ENCODE measurements around the gene RPL27.

The RPL27 gene

GRCh38 chr17:43030137-43030767 lies 32.0 kb downstream of the RPL27 start:
- Histone ChIP-seq H3K4me1 (ENCODE audit: control insufficient read depth in 2 of 2, insufficient read depth in 2 of 2, low read length in 2 of 2) (no peaks in the 10 kb centered on the region), H3K4me3 (ENCODE audit: low read length in 2 of 2) (no peak overlapping the region), H3K9me3 (ENCODE audit: control insufficient read depth in 2 of 2, low read length in 2 of 2) (no peaks in the 10 kb centered on the region), H3K36me3 (ENCODE audit: control insufficient read depth in 2 of 2, insufficient read depth in 2 of 2, low read length in 2 of 2) (no peaks in the 10 kb centered on the region), H3K27ac (ENCODE audit: low read depth in 2 of 2, low read length in 2 of 2) (no peak overlapping the region), H3K27me3 (ENCODE audit: control insufficient read depth in 2 of 2, insufficient read depth in 2 of 2, low read length in 2 of 2) (peaks cover 0 to 2% of the 10 kb centered on the region in 2 donors), H3K9ac (ENCODE audit: low read depth in 1 of 2, low read length in 2 of 2) (no peak overlapping the region)

GRCh38 chr17:43031666-43032065 lies 33.4 kb downstream of the RPL27 start:
- Histone ChIP-seq H3K9me3 (ENCODE audit: control insufficient read depth in 2 of 2, low read length in 2 of 2) (no peaks in the 10 kb centered on the region), H3K9ac (ENCODE audit: low read depth in 1 of 2, low read length in 2 of 2) (no peak overlapping the region), H3K27me3 (ENCODE audit: control insufficient read depth in 2 of 2, insufficient read depth in 2 of 2, low read length in 2 of 2) (no peaks in the 10 kb centered on the region), H3K27ac (ENCODE audit: low read depth in 2 of 2, low read length in 2 of 2) (no peak overlapping the region), H3K36me3 (ENCODE audit: control insufficient read depth in 2 of 2, insufficient read depth in 2 of 2, low read length in 2 of 2) (no peaks in the 10 kb centered on the region), H3K4me1 (ENCODE audit: control insufficient read depth in 2 of 2, insufficient read depth in 2 of 2, low read length in 2 of 2) (no peaks in the 10 kb centered on the region), H3K4me3 (ENCODE audit: low read length in 2 of 2) (no peak overlapping the region)

- no peak overlapping the region for H3K9ac ChIP-seq (ENCODE audit: low read depth in 1 of 2, low read length in 2 of 2)
- H3K9me3 ChIP-seq (ENCODE audit: control insufficient read depth in 2 of 2, low read length in 2 of 2), result no peaks in the 10 kb centered on the region
- H3K27ac ChIP-seq (ENCODE audit: low read depth in 2 of 2, low read length in 2 of 2), result no peak overlapping the region
- H3K4me3 ChIP-seq (ENCODE audit: low read length in 2 of 2), result no peak overlapping the region
- no peaks in the 10 kb centered on the region for H3K36me3 ChIP-seq (ENCODE audit: control insufficient read depth in 2 of 2, insufficient read depth in 2 of 2, low read length in 2 of 2)
- H3K27me3 ChIP-seq (ENCODE audit: control insufficient read depth in 2 of 2, insufficient read depth in 2 of 2, low read length in 2 of 2), result no peaks in the 10 kb centered on the region
- no peaks in the 10 kb centered on the region for H3K4me1 ChIP-seq (ENCODE audit: control insufficient read depth in 2 of 2, insufficient read depth in 2 of 2, low read length in 2 of 2)
These were observed 36.0 kb downstream of the RPL27 start for GRCh38 chr17:43033948-43034881.

GRCh38 chr17:43034894-43035293 lies 36.7 kb downstream of the RPL27 start:
- no peak overlapping the region for H3K27ac ChIP-seq (ENCODE audit: low read depth in 2 of 2, low read length in 2 of 2)
- H3K9me3 ChIP-seq (ENCODE audit: control insufficient read depth in 2 of 2, low read length in 2 of 2), result no peaks in the 10 kb centered on the region
- no peak overlapping the region for H3K9ac ChIP-seq (ENCODE audit: low read depth in 1 of 2, low read length in 2 of 2)
- H3K4me3 ChIP-seq (ENCODE audit: low read length in 2 of 2), result no peak overlapping the region
- H3K27me3 ChIP-seq (ENCODE audit: control insufficient read depth in 2 of 2, insufficient read depth in 2 of 2, low read length in 2 of 2), result no peaks in the 10 kb centered on the region
- H3K4me1 ChIP-seq (ENCODE audit: control insufficient read depth in 2 of 2, insufficient read depth in 2 of 2, low read length in 2 of 2), result no peaks in the 10 kb centered on the region
- H3K36me3 ChIP-seq (ENCODE audit: control insufficient read depth in 2 of 2, insufficient read depth in 2 of 2, low read length in 2 of 2), result no peaks in the 10 kb centered on the region

- no peak overlapping the region for H3K4me3 ChIP-seq (ENCODE audit: low read length in 2 of 2)
- no peaks in the 10 kb centered on the region for H3K36me3 ChIP-seq (ENCODE audit: control insufficient read depth in 2 of 2, insufficient read depth in 2 of 2, low read length in 2 of 2)
- H3K9ac ChIP-seq (ENCODE audit: low read depth in 1 of 2, low read length in 2 of 2), result no peak overlapping the region
- no peaks in the 10 kb centered on the region for H3K9me3 ChIP-seq (ENCODE audit: control insufficient read depth in 2 of 2, low read length in 2 of 2)
- H3K27me3 ChIP-seq (ENCODE audit: control insufficient read depth in 2 of 2, insufficient read depth in 2 of 2, low read length in 2 of 2), result no peaks in the 10 kb centered on the region
- H3K27ac ChIP-seq (ENCODE audit: low read depth in 2 of 2, low read length in 2 of 2), result no peak overlapping the region
- H3K4me1 ChIP-seq (ENCODE audit: control insufficient read depth in 2 of 2, insufficient read depth in 2 of 2, low read length in 2 of 2), result no peaks in the 10 kb centered on the region
These were observed 41.4 kb downstream of the RPL27 start for GRCh38 chr17:43039646-43040045.

GRCh38 chr17:43040655-43041054 lies 42.4 kb downstream of the RPL27 start:
- Histone ChIP-seq H3K27me3 (ENCODE audit: control insufficient read depth in 2 of 2, insufficient read depth in 2 of 2, low read length in 2 of 2) (no peaks in the 10 kb centered on the region), H3K27ac (ENCODE audit: low read depth in 2 of 2, low read length in 2 of 2) (no peak overlapping the region), H3K4me1 (ENCODE audit: control insufficient read depth in 2 of 2, insufficient read depth in 2 of 2, low read length in 2 of 2) (no peaks in the 10 kb centered on the region), H3K36me3 (ENCODE audit: control insufficient read depth in 2 of 2, insufficient read depth in 2 of 2, low read length in 2 of 2) (no peaks in the 10 kb centered on the region), H3K4me3 (ENCODE audit: low read length in 2 of 2) (no peak overlapping the region), H3K9ac (ENCODE audit: low read depth in 1 of 2, low read length in 2 of 2) (no peak overlapping the region), H3K9me3 (ENCODE audit: control insufficient read depth in 2 of 2, low read length in 2 of 2) (no peaks in the 10 kb centered on the region)

GRCh38 chr17:43042025-43042628 lies 43.9 kb downstream of the RPL27 start:
- Histone ChIP-seq H3K9me3 (ENCODE audit: control insufficient read depth in 2 of 2, low read length in 2 of 2) (no peaks in the 10 kb centered on the region), H3K27me3 (ENCODE audit: control insufficient read depth in 2 of 2, insufficient read depth in 2 of 2, low read length in 2 of 2) (no peaks in the 10 kb centered on the region), H3K36me3 (ENCODE audit: control insufficient read depth in 2 of 2, insufficient read depth in 2 of 2, low read length in 2 of 2) (no peaks in the 10 kb centered on the region), H3K4me3 (ENCODE audit: low read length in 2 of 2) (no peak overlapping the region), H3K4me1 (ENCODE audit: control insufficient read depth in 2 of 2, insufficient read depth in 2 of 2, low read length in 2 of 2) (no peaks in the 10 kb centered on the region), H3K9ac (ENCODE audit: low read depth in 1 of 2, low read length in 2 of 2) (no peak overlapping the region), H3K27ac (ENCODE audit: low read depth in 2 of 2, low read length in 2 of 2) (no peak overlapping the region)

GRCh38 chr17:43043307-43043706 lies 45.1 kb downstream of the RPL27 start:
- no peak overlapping the region for H3K27ac ChIP-seq (ENCODE audit: low read depth in 2 of 2, low read length in 2 of 2)
- H3K4me1 ChIP-seq (ENCODE audit: control insufficient read depth in 2 of 2, insufficient read depth in 2 of 2, low read length in 2 of 2), result no peaks in the 10 kb centered on the region
- H3K36me3 ChIP-seq (ENCODE audit: control insufficient read depth in 2 of 2, insufficient read depth in 2 of 2, low read length in 2 of 2), result no peaks in the 10 kb centered on the region
- no peaks in the 10 kb centered on the region for H3K27me3 ChIP-seq (ENCODE audit: control insufficient read depth in 2 of 2, insufficient read depth in 2 of 2, low read length in 2 of 2)
- H3K4me3 ChIP-seq (ENCODE audit: low read length in 2 of 2), result no peak overlapping the region
- no peak overlapping the region for H3K9ac ChIP-seq (ENCODE audit: low read depth in 1 of 2, low read length in 2 of 2)
- no peaks in the 10 kb centered on the region for H3K9me3 ChIP-seq (ENCODE audit: control insufficient read depth in 2 of 2, low read length in 2 of 2)

GRCh38 chr17:43044024-43044423 lies 45.8 kb downstream of the RPL27 start:
- Histone ChIP-seq H3K4me1 (ENCODE audit: control insufficient read depth in 2 of 2, insufficient read depth in 2 of 2, low read length in 2 of 2) (no peaks in the 10 kb centered on the region), H3K36me3 (ENCODE audit: control insufficient read depth in 2 of 2, insufficient read depth in 2 of 2, low read length in 2 of 2) (no peaks in the 10 kb centered on the region), H3K27me3 (ENCODE audit: control insufficient read depth in 2 of 2, insufficient read depth in 2 of 2, low read length in 2 of 2) (no peaks in the 10 kb centered on the region), H3K9me3 (ENCODE audit: control insufficient read depth in 2 of 2, low read length in 2 of 2) (no peaks in the 10 kb centered on the region), H3K4me3 (ENCODE audit: low read length in 2 of 2) (no peak overlapping the region), H3K9ac (ENCODE audit: low read depth in 1 of 2, low read length in 2 of 2) (no peak overlapping the region), H3K27ac (ENCODE audit: low read depth in 2 of 2, low read length in 2 of 2) (no peak overlapping the region)

- H3K4me1 ChIP-seq (ENCODE audit: control insufficient read depth in 2 of 2, insufficient read depth in 2 of 2, low read length in 2 of 2), result no peaks in the 10 kb centered on the region
- no peak overlapping the region for H3K27ac ChIP-seq (ENCODE audit: low read depth in 2 of 2, low read length in 2 of 2)
- no peaks in the 10 kb centered on the region for H3K9me3 ChIP-seq (ENCODE audit: control insufficient read depth in 2 of 2, low read length in 2 of 2)
- no peaks in the 10 kb centered on the region for H3K27me3 ChIP-seq (ENCODE audit: control insufficient read depth in 2 of 2, insufficient read depth in 2 of 2, low read length in 2 of 2)
- no peak overlapping the region for H3K9ac ChIP-seq (ENCODE audit: low read depth in 1 of 2, low read length in 2 of 2)
- H3K4me3 ChIP-seq (ENCODE audit: low read length in 2 of 2), result no peak overlapping the region
- H3K36me3 ChIP-seq (ENCODE audit: control insufficient read depth in 2 of 2, insufficient read depth in 2 of 2, low read length in 2 of 2), result no peaks in the 10 kb centered on the region
These were observed 53.8 kb downstream of the RPL27 start for GRCh38 chr17:43051969-43052368.
